ENCODE data around the gene EFHC1.
"Not testable (repeated sequence)": the region's sequence is repeated elsewhere in the genome, so short reads cannot be mapped to it uniquely, and the experiment has no call there.

Gene EFHC1, protein sequence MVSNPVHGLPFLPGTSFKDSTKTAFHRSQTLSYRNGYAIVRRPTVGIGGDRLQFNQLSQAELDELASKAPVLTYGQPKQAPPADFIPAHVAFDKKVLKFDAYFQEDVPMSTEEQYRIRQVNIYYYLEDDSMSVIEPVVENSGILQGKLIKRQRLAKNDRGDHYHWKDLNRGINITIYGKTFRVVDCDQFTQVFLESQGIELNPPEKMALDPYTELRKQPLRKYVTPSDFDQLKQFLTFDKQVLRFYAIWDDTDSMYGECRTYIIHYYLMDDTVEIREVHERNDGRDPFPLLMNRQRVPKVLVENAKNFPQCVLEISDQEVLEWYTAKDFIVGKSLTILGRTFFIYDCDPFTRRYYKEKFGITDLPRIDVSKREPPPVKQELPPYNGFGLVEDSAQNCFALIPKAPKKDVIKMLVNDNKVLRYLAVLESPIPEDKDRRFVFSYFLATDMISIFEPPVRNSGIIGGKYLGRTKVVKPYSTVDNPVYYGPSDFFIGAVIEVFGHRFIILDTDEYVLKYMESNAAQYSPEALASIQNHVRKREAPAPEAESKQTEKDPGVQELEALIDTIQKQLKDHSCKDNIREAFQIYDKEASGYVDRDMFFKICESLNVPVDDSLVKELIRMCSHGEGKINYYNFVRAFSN

DNA sequence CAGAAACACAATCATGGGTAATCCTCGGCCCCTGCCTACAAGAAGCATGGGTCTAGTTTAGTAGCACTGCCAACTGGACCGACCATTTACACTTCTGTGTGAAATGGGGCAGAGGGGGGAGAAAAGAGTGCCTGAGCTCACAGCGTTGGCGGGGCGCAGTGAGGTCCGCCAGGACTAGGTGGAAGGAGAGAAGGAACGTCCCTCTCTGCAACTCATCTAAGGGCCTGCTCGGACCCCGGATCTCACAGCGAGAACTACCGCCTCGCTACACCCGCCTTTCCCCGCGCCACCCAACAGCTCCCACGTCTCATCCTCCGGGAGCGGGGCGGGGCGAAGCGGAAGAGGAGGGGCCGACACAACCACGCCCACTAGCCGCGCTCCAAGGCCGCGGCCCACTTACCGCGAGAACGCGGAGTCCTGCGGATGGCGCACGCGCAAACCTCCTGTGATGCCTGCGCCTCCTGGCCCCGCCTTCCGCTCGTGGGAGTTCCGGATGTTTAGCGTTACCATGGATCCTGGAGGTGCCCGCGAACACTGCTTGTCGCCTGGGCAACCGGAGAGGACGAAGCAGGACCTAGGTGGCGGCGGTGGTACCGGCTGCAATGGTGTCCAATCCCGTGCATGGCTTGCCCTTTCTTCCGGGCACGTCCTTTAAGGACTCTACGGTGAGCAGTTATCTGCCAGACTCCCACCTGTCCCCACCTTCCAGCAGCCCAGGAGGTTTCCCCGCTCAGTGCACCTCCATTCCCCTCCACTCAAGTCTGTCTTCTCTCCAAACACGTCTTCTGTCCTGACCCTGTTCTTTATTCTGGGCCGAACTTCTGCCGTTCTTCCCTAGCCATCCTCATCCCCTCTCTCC, at the start of gene EFHC1:
EFHC1 (plus strand) TSS at position 534 of the 859 bp plus-strand sequence; CDS start at position 603, 69 bp downstream.
- peak; percentile 99 for DNase-seq

DNA sequence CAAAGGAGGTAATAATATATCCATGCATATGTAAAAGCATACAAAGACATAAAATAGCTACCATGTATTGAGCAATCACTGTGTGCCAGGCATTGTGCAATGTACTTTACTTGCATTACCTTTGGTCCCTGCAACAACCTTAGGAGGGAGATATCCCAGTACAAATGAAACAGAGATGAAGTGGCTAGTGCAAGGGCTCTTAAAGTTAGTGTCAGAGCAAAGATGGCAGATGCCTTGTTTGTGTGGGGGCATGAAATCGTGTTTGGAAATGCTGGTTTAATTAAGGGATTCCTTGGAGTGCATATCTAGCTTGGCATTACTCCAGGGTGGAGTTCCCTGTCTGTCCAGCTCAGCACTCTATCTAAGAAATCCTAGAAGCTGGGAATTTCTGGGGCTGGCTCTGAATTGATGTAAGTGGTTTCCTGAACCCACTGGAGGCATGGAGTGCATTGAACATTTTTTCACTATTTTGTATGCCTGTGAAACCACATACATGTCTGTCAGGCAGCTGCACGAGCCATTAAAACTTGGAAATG, 48.4 kb upstream of the EFHC1 start:
- no peak for DNase-seq

DNA sequence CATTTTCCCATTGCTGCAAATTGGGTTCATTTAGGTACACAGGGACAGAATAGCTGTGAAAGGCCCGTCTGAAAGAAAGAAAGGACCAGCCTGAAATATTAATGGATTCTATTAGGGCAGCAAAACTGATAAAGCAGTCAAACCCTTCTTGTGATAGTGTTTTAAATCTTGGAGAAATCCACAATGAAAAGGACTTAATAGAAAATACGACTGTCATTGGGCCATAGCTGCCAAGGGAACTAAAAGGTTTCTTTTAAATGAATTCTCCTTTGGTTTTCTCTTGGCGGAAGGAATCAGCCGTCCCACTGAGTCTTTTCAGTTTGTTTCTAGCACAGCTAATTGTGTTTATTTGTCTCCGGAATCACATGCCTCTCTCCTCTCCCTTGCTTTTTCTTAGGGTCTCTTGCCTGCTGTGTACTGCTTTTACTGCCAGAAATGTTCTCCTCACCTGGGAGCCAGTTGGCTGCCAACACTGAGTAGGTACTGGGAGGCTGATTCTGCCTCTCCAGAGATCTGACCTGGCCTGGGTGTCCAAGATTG, 46.9 kb upstream of the EFHC1 start:
- no peak for DNase-seq

DNA sequence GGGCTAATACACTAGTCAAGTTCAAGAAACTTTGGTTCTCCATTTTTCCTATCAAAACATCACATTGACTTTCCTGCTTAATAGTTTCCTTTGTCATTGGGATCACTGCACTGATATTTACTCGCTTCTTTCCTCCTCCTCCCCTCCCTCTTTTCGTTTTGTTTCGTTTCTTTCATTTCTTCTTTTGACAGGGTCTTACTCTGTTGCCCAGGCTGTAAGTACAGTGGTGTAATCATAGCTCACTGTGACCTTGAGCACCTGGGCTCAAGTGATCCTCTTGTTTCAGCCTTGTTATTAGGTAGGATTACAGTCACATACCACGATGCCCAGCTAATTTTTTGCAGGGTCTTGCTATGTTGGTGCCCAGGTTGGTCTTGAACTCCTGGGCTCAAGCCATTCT, 45.9 kb upstream of the EFHC1 start:
- DNase-seq, result no peak

DNA sequence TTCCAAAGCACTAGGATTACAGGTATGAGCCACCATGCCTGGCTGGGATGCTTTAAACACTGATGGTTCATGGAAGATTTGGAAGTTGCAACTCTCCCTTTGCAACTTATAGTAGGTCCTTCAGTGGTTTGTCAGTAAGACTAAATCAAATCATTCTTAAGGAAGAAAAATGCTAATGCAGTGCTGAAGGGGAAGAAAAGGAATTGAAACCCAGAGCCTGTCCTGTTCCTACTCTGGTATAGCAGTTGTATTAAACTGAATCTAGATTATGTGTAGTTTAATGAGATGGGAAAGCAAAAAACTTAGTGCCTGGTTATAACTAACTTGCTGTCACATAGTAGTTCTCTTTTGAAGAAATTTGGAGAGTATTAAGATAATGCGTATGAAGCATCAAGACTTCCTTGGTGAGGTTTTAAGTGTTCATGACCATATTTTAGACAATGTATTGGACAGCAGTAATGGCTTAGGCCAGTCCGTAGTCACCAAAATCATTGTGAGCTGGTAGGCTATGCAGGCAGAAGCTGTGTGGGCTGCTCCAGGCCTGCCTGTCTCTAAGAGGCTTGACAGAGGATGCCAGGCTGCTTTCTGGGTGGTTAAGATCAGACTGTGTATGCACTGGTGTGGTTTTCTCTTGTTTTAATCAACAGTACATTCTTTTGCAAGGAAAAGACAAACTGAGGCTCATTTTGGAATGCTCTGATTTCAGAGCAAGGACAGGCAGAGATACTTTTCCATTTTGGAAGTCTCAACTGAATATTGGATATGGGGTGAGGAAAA, 44.2 kb upstream of the EFHC1 start:
- DNase-seq, result no peak

DNA sequence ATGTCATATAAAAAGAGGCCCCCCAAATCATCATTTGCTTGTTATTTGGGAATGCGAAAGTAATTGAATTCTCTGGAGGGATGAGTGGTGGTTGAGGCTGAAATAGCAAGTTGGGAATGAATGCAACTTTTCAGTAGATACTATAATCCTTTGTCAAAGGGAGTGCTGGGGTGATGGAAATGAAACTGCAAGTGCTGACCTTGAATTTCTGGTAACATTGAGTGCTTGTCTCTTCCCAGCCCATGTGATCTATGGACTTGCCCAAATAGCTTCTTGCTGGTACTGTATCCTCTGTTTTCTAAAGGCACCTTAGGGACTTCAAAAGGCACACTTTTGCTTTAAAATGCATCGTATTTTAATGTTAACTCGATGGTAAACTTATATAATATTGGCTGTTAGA, 43.4 kb upstream of the EFHC1 start:
- DNase-seq, result no peak

DNA sequence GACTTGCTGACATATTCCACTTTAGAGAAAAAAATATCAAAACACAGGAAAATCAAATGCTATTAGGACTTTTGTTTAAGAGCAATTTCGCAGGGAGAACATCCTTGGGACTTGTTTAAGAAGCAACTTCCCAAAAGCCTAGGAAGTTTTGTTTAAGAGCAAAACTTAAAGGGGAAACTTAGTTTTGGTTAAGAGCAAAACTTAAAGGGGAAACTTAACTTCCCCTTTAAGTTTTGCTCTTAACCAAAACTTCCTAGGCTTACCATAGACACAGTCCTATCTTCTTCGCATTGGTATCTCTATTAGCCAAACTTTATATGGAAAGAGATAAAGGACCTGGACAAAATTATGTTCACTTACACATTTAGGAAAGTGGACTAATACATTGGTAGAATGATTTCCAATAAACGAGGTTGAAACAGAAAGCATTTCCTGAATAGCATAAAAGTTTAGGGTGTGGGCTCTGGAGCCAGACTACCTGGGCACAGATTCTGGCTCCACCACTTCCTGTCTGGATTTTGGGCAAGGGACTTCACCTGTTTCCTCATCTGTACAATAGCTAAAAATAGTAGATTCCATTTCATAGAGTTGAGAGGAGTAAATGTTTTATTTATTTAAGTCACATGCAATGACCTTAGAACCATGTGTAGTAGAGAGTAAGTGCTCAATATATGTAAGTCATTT, 42.5 kb upstream of the EFHC1 start:
- no peak for DNase-seq

DNA sequence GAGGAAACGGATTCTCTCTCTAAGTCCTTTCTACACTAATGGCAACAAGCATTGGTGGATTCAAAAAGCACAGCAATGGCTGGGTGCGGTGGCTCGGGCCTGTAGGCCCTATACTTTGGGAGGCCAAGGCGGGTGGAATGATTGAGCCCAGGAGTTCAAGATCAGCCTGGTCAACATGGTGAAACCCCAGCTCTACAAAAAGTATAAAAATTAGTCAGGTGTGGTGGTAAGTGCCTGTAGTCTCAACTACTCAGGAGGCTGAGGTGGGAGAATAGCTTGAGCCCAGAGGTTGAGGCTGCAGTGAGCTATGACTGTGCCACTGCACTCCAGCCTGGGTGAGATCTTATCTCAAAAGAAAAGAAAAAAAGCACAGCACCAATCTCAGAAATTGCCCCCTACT, 38.9 kb upstream of the EFHC1 start:
- peak in 1 of 2 experiments; percentile 41 for DNase-seq

DNA sequence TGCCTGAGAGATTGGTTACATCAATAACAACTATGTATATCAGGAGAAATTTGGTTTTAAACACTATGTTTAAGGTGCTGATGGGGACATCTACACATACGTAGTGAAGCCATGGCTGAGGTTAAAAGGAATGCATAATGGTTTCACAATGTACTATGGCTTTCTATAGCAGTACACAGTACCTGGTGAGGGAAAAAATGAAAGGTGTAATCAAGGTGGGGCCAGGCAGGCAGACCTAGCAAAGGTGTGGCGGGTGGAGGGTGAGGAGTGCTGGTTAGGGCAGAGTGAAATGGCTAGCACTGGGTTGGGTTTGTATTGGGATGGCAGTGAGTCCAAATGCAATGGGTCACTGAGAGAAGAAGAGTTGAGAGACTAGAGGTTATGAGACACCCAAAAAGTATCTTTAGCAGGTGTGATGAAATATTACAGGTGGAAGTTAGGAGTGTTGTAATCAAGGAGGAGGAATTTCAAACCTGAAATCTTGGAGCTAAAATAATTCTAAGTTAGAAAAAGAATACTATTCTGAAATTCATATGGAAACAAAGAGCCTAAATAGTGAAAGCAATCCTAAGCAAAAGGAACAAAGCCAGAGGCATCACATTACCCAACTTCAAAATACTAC, 35.9 kb upstream of the EFHC1 start:
- DNase-seq, result no peak

DNA sequence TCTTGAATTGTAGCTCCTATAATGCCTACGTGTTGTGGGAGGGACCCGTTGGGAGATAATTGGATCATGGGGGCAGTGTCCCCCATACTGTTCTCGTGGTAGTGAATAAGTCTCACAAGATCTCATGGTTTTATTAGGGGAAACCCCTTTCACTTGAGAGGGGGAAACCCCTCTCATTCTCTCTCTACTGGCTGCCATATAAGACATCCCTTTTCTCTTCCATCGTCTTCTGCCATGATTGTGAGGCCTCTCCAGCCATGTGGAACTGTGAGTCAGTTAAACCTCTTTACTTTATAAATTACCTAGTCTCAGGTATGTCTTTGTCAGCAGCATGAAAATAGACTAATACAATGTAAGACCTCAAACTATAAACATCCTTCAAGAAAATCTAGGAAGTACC, 35.1 kb upstream of the EFHC1 start:
- DNase-seq, result no peak

DNA sequence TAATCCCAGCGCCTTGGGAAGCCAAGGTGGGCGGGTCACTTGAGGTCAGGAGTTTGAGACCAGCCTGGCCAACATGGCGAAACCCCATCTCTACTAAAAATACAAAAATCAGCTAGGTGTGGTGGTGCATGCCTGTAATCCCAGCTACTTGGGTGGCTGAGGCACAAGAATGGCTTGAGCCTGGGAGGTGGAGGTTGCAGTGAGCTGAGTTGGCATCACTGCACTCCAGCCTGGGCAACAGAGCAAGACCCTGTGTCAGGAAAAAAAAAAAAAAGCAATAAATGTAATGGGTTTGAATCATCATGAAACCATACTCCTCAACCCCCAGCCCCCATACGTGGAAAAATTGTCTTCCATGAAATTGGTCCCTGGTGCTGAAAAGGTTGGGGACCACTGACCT, 32.0 kb upstream of the EFHC1 start:
- DNase-seq, result not testable (repeated sequence)

DNA sequence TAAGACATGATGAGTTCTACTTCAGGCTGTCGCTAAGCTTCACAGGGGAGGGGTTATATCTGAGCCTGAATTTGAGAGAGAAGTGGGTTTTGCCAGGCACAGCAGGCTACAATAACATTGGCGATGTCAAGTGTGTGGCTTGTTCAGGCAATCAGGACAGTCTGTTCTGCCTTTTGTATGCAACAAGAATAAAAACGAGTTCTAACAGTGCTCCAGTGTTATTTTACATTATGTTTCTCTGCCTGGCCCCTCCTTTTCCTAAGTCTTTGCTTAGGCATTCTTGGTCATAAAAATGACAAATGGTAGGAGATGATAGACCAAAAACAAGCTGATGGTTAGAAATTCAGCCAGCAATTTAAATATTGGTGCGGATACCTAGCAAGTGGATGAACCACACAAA, 31.4 kb upstream of the EFHC1 start:
- no peak for DNase-seq

DNA sequence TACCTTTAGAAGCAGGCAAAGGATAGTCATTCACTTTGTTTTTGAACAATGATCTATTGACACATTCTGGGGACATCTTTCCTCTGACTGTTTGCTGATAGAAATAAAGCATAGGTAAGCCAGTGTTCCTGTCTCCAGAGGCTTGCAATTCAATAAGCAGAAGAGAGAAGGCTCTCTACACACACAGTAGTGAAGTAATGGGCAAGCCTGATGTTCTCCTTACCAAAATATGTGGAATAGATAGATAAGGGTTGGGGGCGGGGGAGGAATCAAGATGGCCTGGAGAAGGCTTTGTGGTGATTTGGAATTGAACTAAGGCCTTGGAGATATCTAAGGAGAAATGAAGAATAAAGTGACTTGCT, 30.9 kb upstream of the EFHC1 start:
- no peak for DNase-seq

DNA sequence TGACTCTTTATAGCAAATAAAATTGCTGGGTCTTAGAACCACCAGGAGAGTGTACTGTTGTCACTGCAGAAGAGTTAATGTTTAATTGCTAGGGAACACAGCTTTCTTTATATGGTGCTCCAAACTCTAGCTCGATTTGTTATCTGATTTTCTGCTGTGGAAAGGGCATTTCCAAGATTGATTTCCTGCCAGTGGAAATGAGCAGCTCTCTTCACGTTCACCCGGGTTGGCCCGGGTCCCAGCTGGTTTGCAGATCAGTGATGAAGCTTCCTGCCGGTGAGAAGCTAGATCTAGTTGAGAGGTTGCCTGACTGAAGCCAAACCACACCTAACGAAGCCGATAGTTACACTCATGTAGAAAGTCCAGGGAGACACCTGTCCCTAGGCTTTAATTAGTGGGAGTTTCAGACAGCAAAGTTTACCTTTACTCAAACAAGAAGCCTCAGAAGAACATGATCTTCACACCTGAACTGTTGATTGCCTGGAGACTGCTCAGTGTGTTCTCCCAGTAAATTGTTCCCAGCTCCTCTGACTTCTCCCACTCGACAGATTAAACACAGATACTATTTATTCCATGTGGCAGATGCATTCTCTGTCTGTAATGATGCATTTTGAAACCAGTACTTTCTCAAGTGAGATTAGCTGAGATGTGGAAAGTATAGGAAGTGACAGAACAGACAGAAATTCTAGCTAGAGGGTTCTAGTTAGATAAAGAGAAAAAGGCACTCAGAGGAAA, 30.3 kb upstream of the EFHC1 start:
- peak; percentile 59 to 61 for DNase-seq

DNA sequence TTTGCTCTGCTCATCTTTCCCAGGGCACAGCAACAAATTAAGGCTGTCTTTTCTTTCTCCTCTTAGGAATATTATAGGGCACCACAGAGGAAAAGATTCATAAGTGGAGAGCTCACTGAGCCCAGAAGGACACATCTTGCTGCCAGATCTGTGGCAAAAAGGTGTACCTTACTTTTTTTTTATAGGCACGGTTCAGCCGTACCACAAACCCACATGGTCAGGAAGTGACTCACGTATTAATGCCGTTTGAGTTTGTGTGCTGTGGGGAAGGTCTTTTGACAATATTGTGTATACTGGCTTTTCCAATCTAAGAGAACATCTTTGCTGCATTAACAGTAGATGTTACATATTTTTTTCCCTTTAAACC, 29.8 kb upstream of the EFHC1 start:
- peak; percentile 51 to 57 for DNase-seq

DNA sequence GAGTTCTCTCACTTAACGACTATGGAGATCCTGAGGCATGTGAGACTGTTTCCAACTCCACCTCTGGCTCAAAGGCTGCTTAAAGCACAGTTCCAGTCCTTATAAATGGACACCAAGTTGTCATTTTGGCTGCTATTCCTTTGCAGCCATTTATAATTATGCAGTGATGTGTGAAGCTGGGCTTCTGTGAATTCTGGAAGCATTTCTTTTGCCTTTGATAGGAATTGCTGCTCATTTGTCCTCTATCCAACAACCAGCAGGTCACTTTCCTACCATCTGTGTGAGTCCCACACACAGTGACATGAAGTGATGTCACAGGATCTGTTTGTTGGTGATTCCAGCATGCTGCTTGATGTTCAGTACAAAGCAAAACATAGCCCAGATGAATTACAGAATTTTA, 28.5 kb upstream of the EFHC1 start:
- no peak for DNase-seq

DNA sequence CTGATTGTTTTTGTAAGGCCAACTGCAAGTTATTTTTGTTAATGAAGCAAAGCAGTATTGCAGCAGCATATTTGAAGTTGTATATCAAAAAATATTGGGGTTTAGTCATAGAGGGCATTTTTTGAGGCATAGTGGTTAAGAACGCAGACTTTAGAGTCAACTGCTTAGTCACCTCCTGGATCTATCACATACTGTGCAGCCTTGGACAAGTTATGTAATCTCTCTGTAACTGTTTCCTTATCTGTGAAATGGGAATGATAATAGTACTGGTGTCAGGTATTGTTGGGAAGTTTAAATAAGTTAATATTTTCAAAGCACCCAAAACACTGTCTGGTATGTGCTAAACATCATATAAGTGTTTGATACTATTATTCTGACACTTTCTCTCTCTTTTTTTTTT, 27.2 kb upstream of the EFHC1 start:
- DNase-seq, result no peak

DNA sequence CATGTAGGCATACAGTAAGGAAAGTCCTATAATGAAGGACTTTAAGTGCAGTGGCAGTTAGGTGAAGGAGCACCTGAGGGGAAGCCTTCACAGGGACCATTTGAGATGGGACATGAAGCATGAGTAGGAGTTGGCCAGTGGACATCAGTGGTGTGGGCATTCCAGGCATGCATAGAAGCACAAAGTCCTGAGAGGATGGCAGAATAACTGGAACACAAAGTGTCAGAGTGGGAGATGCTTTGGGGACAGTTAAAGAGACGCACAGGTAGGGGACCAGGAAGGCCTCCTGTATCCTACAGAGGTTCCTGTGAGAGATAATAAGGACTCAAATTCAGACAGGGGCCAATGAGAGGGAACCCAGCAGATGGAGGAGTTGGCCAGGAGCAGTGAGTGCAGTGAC, 26.4 kb upstream of the EFHC1 start:
- DNase-seq, result no peak

DNA sequence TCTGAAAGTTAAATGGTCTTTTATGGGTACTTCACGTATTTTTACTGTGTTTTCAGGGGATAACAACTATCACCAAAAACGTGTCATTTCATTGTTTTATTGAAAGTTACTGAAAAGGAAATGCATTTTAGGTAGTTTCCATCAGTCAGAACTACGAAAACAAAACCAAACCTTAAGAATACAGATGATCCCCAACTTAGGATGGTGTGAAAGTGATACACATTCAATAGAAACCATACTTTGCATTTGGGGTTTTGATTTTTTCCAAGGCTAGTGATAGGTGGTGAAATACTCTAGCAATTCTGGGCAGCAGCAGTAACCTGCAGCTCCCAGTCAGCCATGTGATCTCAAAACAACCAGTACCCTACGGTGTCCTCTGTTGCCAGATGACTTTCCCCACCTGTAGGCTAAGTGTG, 25.9 kb upstream of the EFHC1 start:
- DNase-seq, result peak in 1 of 2 experiments; percentile 40

DNA sequence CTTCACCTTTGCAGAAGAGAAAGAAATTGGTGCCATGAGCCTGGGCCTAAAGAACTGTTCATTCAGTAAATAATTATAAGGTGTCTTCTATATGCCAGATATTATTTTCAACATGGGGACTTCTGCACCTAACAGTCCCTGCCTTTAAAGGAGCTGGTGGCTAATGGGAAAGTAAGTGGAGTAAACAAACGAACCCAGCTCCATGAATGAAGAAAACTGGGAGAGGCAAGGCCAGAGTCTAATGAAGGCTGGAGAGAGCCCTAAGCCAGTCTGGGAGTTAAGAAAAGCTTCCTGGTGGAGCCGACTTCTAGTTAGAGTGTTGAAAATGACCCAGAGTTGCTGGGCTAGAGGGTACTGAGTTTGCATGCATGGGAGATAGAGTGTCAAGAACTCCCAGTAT, 24.2 kb upstream of the EFHC1 start:
- DNase-seq, result no peak

Measured in activated T-cell treated with anti-CD3 and anti-CD28 coated beads, Interleukin-2, amount 50 U/mL, for 48 hours (primary cell).